ENCODE results near the gene E2F4. TPM values are rescaled to one million over a fixed set of nuclear protein-coding genes. Genes with fewer than 3 reads are reported as not detected.

Gene E2F4
- total RNA-seq, 1 donor from 2014 or later = 97.0 TPM

GRCh38 chr16:67150833-67151396 lies 41.0 kb upstream of the E2F4 start, which contains the start of gene B3GNT9:
Gene B3GNT9, minus strand, starts transcription at chr16:67150998. Its CDS starts 513 bp downstream, at chr16:67150485.
- H3K4me3 Mint-ChIP-seq = peak within 1 kb of the TSS; percentile 84
- peaks cover 53% of the 10 kb centered on the region for H3K27me3 Mint-ChIP-seq (ENCODE audit: low read depth)
- H3K9me3 Mint-ChIP-seq = no peaks in the 10 kb centered on the region
- peak; percentile 52 for DNase-seq (ENCODE audit: low read depth, low spot score)
- H3K27ac Mint-ChIP-seq (ENCODE audit: unreplicated experiment) = no peak within 1 kb of the TSS
- H3K4me1 Mint-ChIP-seq = peaks cover 4% of the 10 kb centered on the region
- H3K36me3 Mint-ChIP-seq (ENCODE audit: low read depth) = peaks cover 10% of the 10 kb centered on the region
- TF ChIP-seq CTCF (conservative IDR thresholded peaks at IDR 0.05) = no peak

- H3K36me3 Mint-ChIP-seq (ENCODE audit: low read depth) = peaks cover 10% of the 10 kb centered on the region
- DNase-seq (ENCODE audit: low read depth, low spot score) = no peak
- H3K4me3 Mint-ChIP-seq = peak overlapping the region; percentile 84
- H3K27ac Mint-ChIP-seq (ENCODE audit: unreplicated experiment) = no peak overlapping the region
- H3K4me1 Mint-ChIP-seq = peaks cover 4% of the 10 kb centered on the region
- peak; percentile 13 for TF ChIP-seq CTCF (conservative IDR thresholded peaks at IDR 0.05)
- peaks cover 59% of the 10 kb centered on the region for H3K27me3 Mint-ChIP-seq (ENCODE audit: low read depth)
- no peaks in the 10 kb centered on the region for H3K9me3 Mint-ChIP-seq
Observed at GRCh38 chr16:67151431-67152097, 40.4 kb upstream of the E2F4 start.

- no peaks in the 10 kb centered on the region for H3K9me3 Mint-ChIP-seq
- TF ChIP-seq CTCF (conservative IDR thresholded peaks at IDR 0.05) = no peak
- peaks cover 12% of the 10 kb centered on the region for H3K4me1 Mint-ChIP-seq
- H3K27me3 Mint-ChIP-seq (ENCODE audit: low read depth) = peaks cover 84% of the 10 kb centered on the region
- H3K4me3 Mint-ChIP-seq = no peak overlapping the region
- no peak overlapping the region for H3K27ac Mint-ChIP-seq (ENCODE audit: unreplicated experiment)
- no peaks in the 10 kb centered on the region for H3K36me3 Mint-ChIP-seq (ENCODE audit: low read depth)
- no peak for DNase-seq (ENCODE audit: low read depth, low spot score)
Observed at GRCh38 chr16:67154578-67155294, 37.2 kb upstream of the E2F4 start.

GRCh38 chr16:67155295-67156142 lies 36.4 kb upstream of the E2F4 start:
- H3K4me3 Mint-ChIP-seq = peak overlapping the region; percentile 67
- H3K27me3 Mint-ChIP-seq (ENCODE audit: low read depth) = peaks cover 92% of the 10 kb centered on the region
- no peaks in the 10 kb centered on the region for H3K36me3 Mint-ChIP-seq (ENCODE audit: low read depth)
- peaks cover 12% of the 10 kb centered on the region for H3K4me1 Mint-ChIP-seq
- no peaks in the 10 kb centered on the region for H3K9me3 Mint-ChIP-seq
- H3K27ac Mint-ChIP-seq (ENCODE audit: unreplicated experiment) = no peak overlapping the region
- DNase-seq (ENCODE audit: low read depth, low spot score) = peak; percentile 84
- TF ChIP-seq CTCF (conservative IDR thresholded peaks at IDR 0.05) = peak; percentile 95

Data from neural crest cell (in vitro differentiated cells).